ENCODE data around the gene NXPH1. TPM values are rescaled to one million over a fixed set of nuclear protein-coding genes. Genes with fewer than 3 reads are reported as not detected.
A peak's percentile ranks its signal among the peaks of the same experiment; 100 is the strongest.
"Not testable (repeated sequence)": the region's sequence is repeated elsewhere in the genome, so short reads cannot be mapped to it uniquely, and the experiment has no call there.

NXPH1 gene
- polyA plus RNA-seq, 4 donors: 0.19 TPM; not detected in 3

DNA sequence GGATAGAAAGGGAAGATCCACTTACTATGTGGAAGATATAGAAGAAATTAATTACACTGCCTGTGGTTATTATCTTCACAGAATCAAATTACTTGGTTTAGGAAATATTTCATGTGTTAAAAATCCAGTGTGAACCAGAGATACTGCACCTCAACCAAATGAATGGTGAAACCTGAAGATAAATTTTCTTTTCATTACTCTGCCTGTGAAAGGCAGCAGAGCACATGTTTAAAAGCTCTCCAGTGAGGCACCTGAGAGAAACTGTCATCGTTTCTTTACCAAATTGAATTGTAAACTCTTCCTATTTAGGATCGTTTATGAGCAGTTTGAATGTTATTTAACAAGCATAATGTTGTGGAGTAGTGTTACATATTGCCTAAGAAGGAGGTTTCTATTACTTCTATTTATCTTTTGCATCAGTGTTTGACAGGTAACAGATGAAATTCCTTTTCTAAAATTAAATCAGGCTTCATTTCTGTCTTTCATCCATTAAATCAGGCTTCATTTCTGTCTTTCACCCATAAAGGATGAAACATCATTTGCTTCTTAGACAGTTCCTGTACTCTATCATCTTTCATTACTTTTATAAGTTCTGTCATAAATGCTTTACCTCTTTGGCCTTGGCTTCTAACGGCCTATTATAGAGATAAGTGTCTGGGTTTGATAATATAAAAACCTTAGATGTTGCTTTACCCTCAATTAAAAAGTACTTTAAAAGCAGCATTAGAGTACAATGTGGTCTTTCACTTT lies 266.6 kb downstream of the NXPH1 start:
- H3K4me1 ChIP-seq (ENCODE audit: control insufficient read depth in 3 of 3, insufficient read depth in 2 of 3, low read depth in 1 of 3, low read length in 2 of 3): no peaks in the 10 kb centered on the region
- H3K36me3 ChIP-seq (ENCODE audit: control insufficient read depth in 3 of 3, insufficient read depth in 2 of 3, low read depth in 1 of 3, low read length in 3 of 3): no peaks in the 10 kb centered on the region
- FAIRE-seq: no peak
- no peaks in the 10 kb centered on the region for H3K9me3 ChIP-seq (ENCODE audit: control insufficient read depth in 2 of 2, insufficient read depth in 1 of 2, low read depth in 1 of 2, low read length in 1 of 2)
- no peaks in the 10 kb centered on the region for H3K27me3 ChIP-seq (ENCODE audit: control insufficient read depth in 3 of 3, insufficient read depth in 3 of 3, low read length in 3 of 3)
- 38 to 64% (median 49%) methylated on average over 3 of the region's 3 CpGs for WGBS, 3 donors
- no peak for DNase-seq
- no peak overlapping the region for H3K27ac ChIP-seq (ENCODE audit: low read depth in 1 of 3, low read length in 2 of 3)
- H3K4me3 ChIP-seq (ENCODE audit: low read depth in 1 of 3, low read length in 3 of 3): no peak overlapping the region

DNA sequence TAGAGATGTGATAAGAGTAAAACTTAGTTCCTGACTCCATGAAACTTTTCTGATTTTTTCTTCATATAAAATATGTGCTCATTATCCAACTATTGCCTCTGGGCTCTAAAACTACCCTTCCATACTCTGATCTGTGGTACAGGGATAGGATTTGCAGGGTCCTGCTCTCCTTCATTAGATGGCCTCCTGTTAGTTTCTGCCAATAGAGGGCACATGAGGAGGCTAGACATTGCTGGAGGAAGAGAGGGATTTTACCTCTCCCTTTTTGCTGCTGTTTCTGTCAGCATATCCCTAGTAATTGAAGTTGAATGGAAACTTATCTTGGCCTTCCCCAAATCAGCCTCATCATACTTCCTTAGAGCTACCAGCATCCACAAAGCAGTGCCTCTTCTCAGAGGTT lies 269.4 kb downstream of the NXPH1 start:
- DNase-seq (no peak), FAIRE-seq (no peak)
- no peak overlapping the region for H3K27ac ChIP-seq (ENCODE audit: low read depth in 1 of 3, low read length in 2 of 3)
- no peak overlapping the region for H3K4me3 ChIP-seq (ENCODE audit: low read depth in 1 of 3, low read length in 3 of 3)
- H3K36me3 ChIP-seq (ENCODE audit: control insufficient read depth in 3 of 3, insufficient read depth in 2 of 3, low read depth in 1 of 3, low read length in 3 of 3): no peaks in the 10 kb centered on the region
- H3K4me1 ChIP-seq (ENCODE audit: control insufficient read depth in 3 of 3, insufficient read depth in 2 of 3, low read depth in 1 of 3, low read length in 2 of 3): no peaks in the 10 kb centered on the region
- H3K9me3 ChIP-seq (ENCODE audit: control insufficient read depth in 2 of 2, insufficient read depth in 1 of 2, low read depth in 1 of 2, low read length in 1 of 2): no peaks in the 10 kb centered on the region
- no peaks in the 10 kb centered on the region for H3K27me3 ChIP-seq (ENCODE audit: control insufficient read depth in 3 of 3, insufficient read depth in 3 of 3, low read length in 3 of 3)

DNA sequence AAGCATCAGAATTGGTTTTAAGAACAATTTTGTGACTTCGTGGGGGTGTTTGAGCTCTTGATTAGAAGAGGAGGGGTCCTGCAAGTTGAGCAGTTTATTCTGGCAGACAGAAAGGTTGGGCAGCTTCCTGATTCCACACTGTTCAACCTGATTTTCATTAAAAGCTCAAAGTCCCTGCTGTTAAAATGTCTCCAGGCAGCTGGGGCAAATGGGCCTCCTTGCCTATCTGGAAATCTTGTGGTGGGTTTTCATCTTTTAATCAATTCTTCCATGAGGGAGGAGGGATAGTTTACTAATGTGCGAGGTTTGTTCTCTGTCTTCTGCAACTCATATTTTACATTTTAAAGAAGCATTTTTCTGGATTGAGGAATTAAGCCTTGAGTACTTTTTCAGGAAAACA lies 276.7 kb downstream of the NXPH1 start:
- 31 to 57% (median 50%) methylated on average over 2 of the region's 2 CpGs for WGBS, 3 donors
- no peaks in the 10 kb centered on the region for H3K4me1 ChIP-seq (ENCODE audit: control insufficient read depth in 3 of 3, insufficient read depth in 2 of 3, low read depth in 1 of 3, low read length in 2 of 3)
- DNase-seq (no peak), FAIRE-seq (no peak)
- no peaks in the 10 kb centered on the region for H3K36me3 ChIP-seq (ENCODE audit: control insufficient read depth in 3 of 3, insufficient read depth in 2 of 3, low read depth in 1 of 3, low read length in 3 of 3)
- H3K27ac ChIP-seq (ENCODE audit: low read depth in 1 of 3, low read length in 2 of 3): no peak overlapping the region
- no peaks in the 10 kb centered on the region for H3K9me3 ChIP-seq (ENCODE audit: control insufficient read depth in 2 of 2, insufficient read depth in 1 of 2, low read depth in 1 of 2, low read length in 1 of 2)
- no peak overlapping the region for H3K4me3 ChIP-seq (ENCODE audit: low read depth in 1 of 3, low read length in 3 of 3)
- H3K27me3 ChIP-seq (ENCODE audit: control insufficient read depth in 3 of 3, insufficient read depth in 3 of 3, low read length in 3 of 3): no peaks in the 10 kb centered on the region

DNA sequence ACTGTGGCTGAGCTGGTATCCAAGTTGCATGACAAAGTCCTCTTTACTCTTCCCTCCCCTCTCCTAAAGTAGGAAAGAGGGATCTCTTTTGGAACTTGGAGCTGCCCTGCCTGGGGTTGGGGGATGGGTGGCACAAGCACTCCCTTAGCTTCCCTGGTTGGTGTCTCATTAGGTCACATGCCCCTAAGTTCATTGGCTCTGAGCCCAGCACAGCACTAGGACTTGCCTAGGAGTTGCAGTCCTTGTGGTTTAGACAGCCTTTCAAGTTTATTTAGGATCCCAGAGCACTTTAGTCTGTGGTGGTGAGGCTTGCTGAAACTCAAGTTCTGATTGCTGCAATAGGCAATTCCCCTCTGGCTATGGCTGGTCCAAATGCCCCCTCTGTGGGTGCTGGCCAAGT lies 281.4 kb downstream of the NXPH1 start:
- Histone ChIP-seq H3K4me1 (ENCODE audit: control insufficient read depth in 3 of 3, insufficient read depth in 2 of 3, low read depth in 1 of 3, low read length in 2 of 3) (no peaks in the 10 kb centered on the region), H3K9me3 (ENCODE audit: control insufficient read depth in 2 of 2, insufficient read depth in 1 of 2, low read depth in 1 of 2, low read length in 1 of 2) (no peaks in the 10 kb centered on the region), H3K4me3 (ENCODE audit: low read depth in 1 of 3, low read length in 3 of 3) (no peak overlapping the region), H3K27ac (ENCODE audit: low read depth in 1 of 3, low read length in 2 of 3) (no peak overlapping the region), H3K36me3 (ENCODE audit: control insufficient read depth in 3 of 3, insufficient read depth in 2 of 3, low read depth in 1 of 3, low read length in 3 of 3) (no peaks in the 10 kb centered on the region), H3K27me3 (ENCODE audit: control insufficient read depth in 3 of 3, insufficient read depth in 3 of 3, low read length in 3 of 3) (no peaks in the 10 kb centered on the region)
- FAIRE-seq: no peak
- no peak for DNase-seq

DNA sequence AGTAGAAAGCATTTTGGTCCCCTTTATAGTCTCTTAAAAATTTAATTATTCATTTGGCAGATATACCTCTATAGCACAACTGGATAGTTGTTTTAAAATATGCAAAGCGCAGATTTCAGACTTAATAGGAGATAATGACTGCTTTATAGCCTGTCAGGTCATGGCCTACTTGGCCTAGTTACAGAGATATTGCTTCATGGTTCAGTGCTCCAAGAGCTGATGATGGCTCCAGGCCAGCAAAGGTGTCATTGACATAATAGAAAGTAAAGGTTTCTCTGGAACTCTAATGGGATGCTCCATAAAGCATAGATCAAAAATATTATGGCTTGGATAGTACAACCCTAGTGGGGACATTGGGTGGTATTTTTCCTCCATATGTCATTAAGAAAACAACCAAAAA lies 285.7 kb downstream of the NXPH1 start:
- no peak for DNase-seq
- Histone ChIP-seq H3K36me3 (ENCODE audit: control insufficient read depth in 3 of 3, insufficient read depth in 2 of 3, low read depth in 1 of 3, low read length in 3 of 3) (no peaks in the 10 kb centered on the region), H3K27me3 (ENCODE audit: control insufficient read depth in 3 of 3, insufficient read depth in 3 of 3, low read length in 3 of 3) (no peaks in the 10 kb centered on the region), H3K27ac (ENCODE audit: low read depth in 1 of 3, low read length in 2 of 3) (no peak overlapping the region), H3K4me3 (ENCODE audit: low read depth in 1 of 3, low read length in 3 of 3) (no peak overlapping the region), H3K9me3 (ENCODE audit: control insufficient read depth in 2 of 2, insufficient read depth in 1 of 2, low read depth in 1 of 2, low read length in 1 of 2) (no peaks in the 10 kb centered on the region), H3K4me1 (ENCODE audit: control insufficient read depth in 3 of 3, insufficient read depth in 2 of 3, low read depth in 1 of 3, low read length in 2 of 3) (no peaks in the 10 kb centered on the region)
- 88 to 99% (median 91%) methylated on average over 1 of the region's 1 CpG for WGBS, 3 donors
- FAIRE-seq: no peak

DNA sequence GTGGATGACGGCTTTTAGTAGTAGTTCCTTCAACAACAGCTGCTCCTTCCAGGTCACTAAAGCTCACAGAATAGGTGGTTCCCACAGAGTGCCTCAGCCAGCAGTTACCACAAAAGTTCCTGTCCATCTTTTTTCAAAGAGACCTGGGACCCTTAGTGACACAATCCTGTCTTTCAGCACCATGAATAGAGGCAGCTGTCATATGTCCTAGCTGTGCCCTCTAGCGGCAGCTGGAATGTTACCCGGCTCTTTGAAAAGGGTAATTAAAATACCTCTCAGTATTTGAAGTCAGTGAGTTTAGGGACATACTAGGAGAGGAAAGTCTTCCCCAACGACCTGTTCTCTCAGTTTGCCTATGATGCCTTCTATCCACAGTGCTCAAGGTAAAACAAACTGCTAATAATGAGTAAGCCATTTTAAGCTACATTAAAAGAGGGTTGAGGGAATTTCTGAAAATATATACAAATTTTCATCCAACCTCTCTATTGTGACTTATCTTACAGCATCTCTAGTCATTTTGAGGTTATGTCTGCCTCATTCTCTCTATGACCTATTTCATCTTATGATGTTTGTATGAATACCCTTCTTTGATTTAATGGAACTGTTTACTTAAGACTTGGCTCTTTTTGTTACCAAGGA lies 290.8 kb downstream of the NXPH1 start:
- no peaks in the 10 kb centered on the region for H3K9me3 ChIP-seq (ENCODE audit: control insufficient read depth in 2 of 2, insufficient read depth in 1 of 2, low read depth in 1 of 2, low read length in 1 of 2)
- no peaks in the 10 kb centered on the region for H3K36me3 ChIP-seq (ENCODE audit: control insufficient read depth in 3 of 3, insufficient read depth in 2 of 3, low read depth in 1 of 3, low read length in 3 of 3)
- DNase-seq (peak; percentile 2 to 25), FAIRE-seq (no peak)
- H3K27me3 ChIP-seq (ENCODE audit: control insufficient read depth in 3 of 3, insufficient read depth in 3 of 3, low read length in 3 of 3): no peaks in the 10 kb centered on the region
- no peak overlapping the region for H3K4me3 ChIP-seq (ENCODE audit: low read depth in 1 of 3, low read length in 3 of 3)
- 19 to 24% (median 20%) methylated on average over 4 of the region's 4 CpGs for WGBS, 3 donors
- no peak overlapping the region for H3K27ac ChIP-seq (ENCODE audit: low read depth in 1 of 3, low read length in 2 of 3)
- no peaks in the 10 kb centered on the region for H3K4me1 ChIP-seq (ENCODE audit: control insufficient read depth in 3 of 3, insufficient read depth in 2 of 3, low read depth in 1 of 3, low read length in 2 of 3)

DNA sequence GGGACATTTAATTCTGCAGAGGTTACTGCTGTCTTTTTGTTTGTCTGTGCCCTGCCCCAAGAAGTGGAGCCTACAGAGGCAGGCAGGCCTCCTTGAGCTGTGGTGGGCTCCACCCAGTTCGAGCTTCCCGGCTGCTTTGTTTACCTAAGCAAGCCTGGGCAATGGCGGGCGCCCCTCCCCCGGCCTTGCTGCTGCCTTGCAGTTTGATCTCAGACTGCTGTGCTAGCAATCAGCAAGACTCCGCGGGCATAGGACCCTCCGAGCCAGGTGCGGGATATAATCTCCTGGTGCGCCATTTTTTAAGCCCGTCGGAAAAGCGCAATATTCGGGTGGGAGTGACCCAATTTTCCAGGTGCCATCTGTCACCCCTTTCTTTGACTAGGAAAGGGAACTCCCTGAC lies 298.3 kb downstream of the NXPH1 start:
- FAIRE-seq; H3K27ac ChIP-seq (ENCODE audit: low read depth in 1 of 3, low read length in 2 of 3); H3K27me3 ChIP-seq (ENCODE audit: control insufficient read depth in 3 of 3, insufficient read depth in 3 of 3, low read length in 3 of 3); H3K4me3 ChIP-seq (ENCODE audit: low read depth in 1 of 3, low read length in 3 of 3); H3K4me1 ChIP-seq (ENCODE audit: control insufficient read depth in 3 of 3, insufficient read depth in 2 of 3, low read depth in 1 of 3, low read length in 2 of 3); H3K36me3 ChIP-seq (ENCODE audit: control insufficient read depth in 3 of 3, insufficient read depth in 2 of 3, low read depth in 1 of 3, low read length in 3 of 3); DNase-seq; H3K9me3 ChIP-seq (ENCODE audit: control insufficient read depth in 2 of 2, insufficient read depth in 1 of 2, low read depth in 1 of 2, low read length in 1 of 2): not testable (repeated sequence)
- 91 to 95% (median 94%) methylated on average over 11 to 14 of the region's 14 CpGs for WGBS, 3 donors

DNA sequence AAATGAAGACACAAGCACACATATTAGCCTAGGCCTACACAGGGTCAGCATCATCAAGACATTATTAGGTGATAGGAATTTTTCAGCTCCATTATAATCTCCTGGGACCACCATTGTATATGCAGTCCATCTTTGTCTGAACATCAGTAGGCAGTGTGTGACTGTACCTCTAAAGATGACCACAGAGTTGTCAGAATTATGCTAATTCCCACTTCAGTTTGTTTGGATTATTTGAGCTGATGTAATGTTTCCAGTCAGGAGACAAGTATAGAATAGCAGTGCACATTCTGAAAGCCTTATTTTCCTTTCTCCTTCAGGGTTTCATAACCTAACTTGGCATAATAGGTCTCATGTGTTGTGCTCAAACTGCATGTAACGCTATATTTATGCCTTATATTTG lies 306.4 kb downstream of the NXPH1 start:
- WGBS, 3 donors: 67 to 68% (median 68%) methylated on average over 1 of the region's 1 CpG
- no peak overlapping the region for H3K27ac ChIP-seq (ENCODE audit: low read depth in 1 of 3, low read length in 2 of 3)
- no peaks in the 10 kb centered on the region for H3K36me3 ChIP-seq (ENCODE audit: control insufficient read depth in 3 of 3, insufficient read depth in 2 of 3, low read depth in 1 of 3, low read length in 3 of 3)
- no peak overlapping the region for H3K4me3 ChIP-seq (ENCODE audit: low read depth in 1 of 3, low read length in 3 of 3)
- FAIRE-seq (no peak), DNase-seq (no peak)
- no peaks in the 10 kb centered on the region for H3K9me3 ChIP-seq (ENCODE audit: control insufficient read depth in 2 of 2, insufficient read depth in 1 of 2, low read depth in 1 of 2, low read length in 1 of 2)
- no peaks in the 10 kb centered on the region for H3K4me1 ChIP-seq (ENCODE audit: control insufficient read depth in 3 of 3, insufficient read depth in 2 of 3, low read depth in 1 of 3, low read length in 2 of 3)
- no peaks in the 10 kb centered on the region for H3K27me3 ChIP-seq (ENCODE audit: control insufficient read depth in 3 of 3, insufficient read depth in 3 of 3, low read length in 3 of 3)

DNA sequence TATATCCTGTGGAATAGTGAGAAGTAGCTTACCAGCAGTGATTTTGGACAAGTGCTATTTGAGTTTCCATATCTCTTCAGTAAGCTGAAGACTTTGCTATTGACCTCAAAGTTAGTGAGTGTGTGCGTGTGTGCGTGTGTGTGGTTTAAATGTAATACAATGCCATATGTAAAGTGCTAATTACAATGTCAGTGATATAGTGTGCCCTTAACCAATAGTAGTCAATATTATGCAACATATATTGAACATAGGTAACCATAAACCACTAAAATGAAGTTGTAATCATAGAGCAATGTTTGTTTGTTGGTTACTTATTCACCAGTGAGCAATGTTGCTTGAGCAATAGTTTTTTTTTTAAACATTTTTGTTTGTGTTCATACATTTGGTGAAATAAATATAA lies 309.4 kb downstream of the NXPH1 start:
- FAIRE-seq: no peak
- H3K4me1 ChIP-seq (ENCODE audit: control insufficient read depth in 3 of 3, insufficient read depth in 2 of 3, low read depth in 1 of 3, low read length in 2 of 3): no peaks in the 10 kb centered on the region
- H3K36me3 ChIP-seq (ENCODE audit: control insufficient read depth in 3 of 3, insufficient read depth in 2 of 3, low read depth in 1 of 3, low read length in 3 of 3): no peaks in the 10 kb centered on the region
- H3K27me3 ChIP-seq (ENCODE audit: control insufficient read depth in 3 of 3, insufficient read depth in 3 of 3, low read length in 3 of 3): no peaks in the 10 kb centered on the region
- H3K4me3 ChIP-seq (ENCODE audit: low read depth in 1 of 3, low read length in 3 of 3): no peak overlapping the region
- 39 to 79% (median 67%) methylated on average over 2 of the region's 2 CpGs for WGBS, 3 donors
- H3K27ac ChIP-seq (ENCODE audit: low read depth in 1 of 3, low read length in 2 of 3): no peak overlapping the region
- DNase-seq: no peak
- no peaks in the 10 kb centered on the region for H3K9me3 ChIP-seq (ENCODE audit: control insufficient read depth in 2 of 2, insufficient read depth in 1 of 2, low read depth in 1 of 2, low read length in 1 of 2)

Measured in small intestine (tissue), 7 donors.